HepG2 (cell line): Measurements from ENCODE around the gene GABRB1.

ENCODE experiments used
- EP300 ChIP-seq, 3 experiments: sonication (generic) in 1 of 3; formaldehyde crosslinking in 1 of 3; IDR thresholded peaks; 2 replicates each; pipeline versions ENCODE4 v1.5.1 to v1.6.1; 2011 to 2020; ENCODE audit warnings: low read depth in 2 of 3, low read length in 2 of 3, borderline replicate concordance in 1 of 3, improper control_type of control experiment in 1 of 3, mild to moderate bottlenecking in 1 of 3, missing genetic modification reagents in 1 of 3, moderate library complexity in 1 of 3
- IRF2 ChIP-seq: IDR thresholded peaks from 2 replicates; pipeline ENCODE4 v1.6.1; 2018; ENCODE audit warnings: missing genetic modification reagents, missing compliant biosample characterization
- NONO ChIP-seq, 2 experiments: fragments of 450-650 bp in 1 of 2; sonication (generic) in 1 of 2; formaldehyde crosslinking in 1 of 2; IDR thresholded peaks in 1 of 2; conservative IDR thresholded peaks in 1 of 2; 2 replicates each; pipeline versions ENCODE4 v1.6.1 to v1.8.0; 2017 to 2022; ENCODE audit warnings: mild to moderate bottlenecking in 1 of 2, missing genetic modification reagents in 1 of 2, moderate library complexity in 1 of 2
- SIN3A ChIP-seq: IDR thresholded peaks from 2 replicates; pipeline ENCODE4 v1.6.1; 2011; ENCODE audit warnings: low read depth, mild to moderate bottlenecking, control low read depth, low read length, borderline replicate concordance
- ZNF230 ChIP-seq: sonication (generic); formaldehyde crosslinking; IDR thresholded peaks from 2 replicates; pipeline ENCODE4 v1.4.0; 2020; ENCODE audit warnings: mild to moderate bottlenecking, missing genetic modification reagents
- ZNF263 ChIP-seq: sonication (generic); formaldehyde crosslinking; IDR thresholded peaks from 2 replicates; pipeline ENCODE4 v1.4.0; 2020; ENCODE audit warnings: missing genetic modification reagents
- ZNF879 ChIP-seq: sonication (generic); formaldehyde crosslinking; IDR thresholded peaks from 2 replicates; pipeline ENCODE4 v1.8.1; 2023; ENCODE audit warnings: missing genetic modification reagents
- TF ChIP-seq, protein P1 (sequence below): sonication (generic); formaldehyde crosslinking; IDR thresholded peaks from 2 replicates; pipeline ENCODE4 v1.8.0; 2022; ENCODE audit warnings: low read depth, missing genetic modification reagents
- TF ChIP-seq, protein P2 (sequence below): sonication (generic); formaldehyde crosslinking; IDR thresholded peaks from 2 replicates; pipeline ENCODE4 v1.5.0; 2020; ENCODE audit warnings: mild to moderate bottlenecking, missing genetic modification reagents, moderate library complexity
- TF ChIP-seq, protein P3 (sequence below): sonication (generic); formaldehyde crosslinking; IDR thresholded peaks from 2 replicates; pipeline ENCODE4 v1.8.1; 2022; ENCODE audit warnings: low read depth, mild to moderate bottlenecking, missing genetic modification reagents
- TF ChIP-seq, protein P4 (sequence below): sonication (generic); formaldehyde crosslinking; IDR thresholded peaks from 2 replicates; pipeline ENCODE4 v1.4.0; 2020; ENCODE audit warnings: mild to moderate bottlenecking, missing genetic modification reagents

DNA sequence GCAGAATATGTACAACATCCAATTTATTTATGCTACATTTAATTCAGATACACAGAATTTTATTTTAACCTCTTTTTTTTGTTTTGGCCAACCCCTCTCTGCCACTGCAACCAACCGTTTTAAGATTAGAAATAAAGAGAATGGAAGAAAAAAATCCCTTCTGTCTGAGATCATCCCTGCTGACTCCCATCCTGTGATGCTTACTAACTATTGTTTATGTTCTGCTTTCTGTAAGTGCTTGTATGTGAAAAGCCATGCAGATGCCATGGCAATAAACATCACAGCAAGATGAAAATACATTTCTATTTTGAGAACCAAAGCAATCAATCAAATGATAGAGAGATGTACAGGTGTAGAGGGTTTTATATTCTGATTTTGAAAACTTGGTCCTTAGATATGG lies 70.1 kb downstream of the GABRB1 start:
- TF ChIP-seq IRF2 (CRISPR knock-in tag): no peak
- no peak for TF ChIP-seq SIN3A
- TF ChIP-seq, protein P1, sequence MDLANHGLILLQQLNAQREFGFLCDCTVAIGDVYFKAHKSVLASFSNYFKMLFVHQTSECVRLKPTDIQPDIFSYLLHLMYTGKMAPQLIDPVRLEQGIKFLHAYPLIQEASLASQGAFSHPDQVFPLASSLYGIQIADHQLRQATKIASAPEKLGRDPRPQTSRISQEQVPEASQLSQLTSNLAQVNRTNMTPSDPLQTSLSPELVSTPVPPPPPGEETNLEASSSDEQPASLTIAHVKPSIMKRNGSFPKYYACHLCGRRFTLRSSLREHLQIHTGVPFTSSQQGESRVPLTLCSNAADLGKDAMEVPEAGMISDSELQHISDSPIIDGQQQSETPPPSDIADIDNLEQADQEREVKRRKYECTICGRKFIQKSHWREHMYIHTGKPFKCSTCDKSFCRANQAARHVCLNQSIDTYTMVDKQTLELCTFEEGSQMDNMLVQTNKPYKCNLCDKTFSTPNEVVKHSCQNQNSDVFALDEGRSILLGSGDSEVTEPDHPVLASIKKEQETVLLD: no peak
- TF ChIP-seq, protein P2, sequence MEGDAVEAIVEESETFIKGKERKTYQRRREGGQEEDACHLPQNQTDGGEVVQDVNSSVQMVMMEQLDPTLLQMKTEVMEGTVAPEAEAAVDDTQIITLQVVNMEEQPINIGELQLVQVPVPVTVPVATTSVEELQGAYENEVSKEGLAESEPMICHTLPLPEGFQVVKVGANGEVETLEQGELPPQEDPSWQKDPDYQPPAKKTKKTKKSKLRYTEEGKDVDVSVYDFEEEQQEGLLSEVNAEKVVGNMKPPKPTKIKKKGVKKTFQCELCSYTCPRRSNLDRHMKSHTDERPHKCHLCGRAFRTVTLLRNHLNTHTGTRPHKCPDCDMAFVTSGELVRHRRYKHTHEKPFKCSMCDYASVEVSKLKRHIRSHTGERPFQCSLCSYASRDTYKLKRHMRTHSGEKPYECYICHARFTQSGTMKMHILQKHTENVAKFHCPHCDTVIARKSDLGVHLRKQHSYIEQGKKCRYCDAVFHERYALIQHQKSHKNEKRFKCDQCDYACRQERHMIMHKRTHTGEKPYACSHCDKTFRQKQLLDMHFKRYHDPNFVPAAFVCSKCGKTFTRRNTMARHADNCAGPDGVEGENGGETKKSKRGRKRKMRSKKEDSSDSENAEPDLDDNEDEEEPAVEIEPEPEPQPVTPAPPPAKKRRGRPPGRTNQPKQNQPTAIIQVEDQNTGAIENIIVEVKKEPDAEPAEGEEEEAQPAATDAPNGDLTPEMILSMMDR: no peak
- TF ChIP-seq, protein P3, sequence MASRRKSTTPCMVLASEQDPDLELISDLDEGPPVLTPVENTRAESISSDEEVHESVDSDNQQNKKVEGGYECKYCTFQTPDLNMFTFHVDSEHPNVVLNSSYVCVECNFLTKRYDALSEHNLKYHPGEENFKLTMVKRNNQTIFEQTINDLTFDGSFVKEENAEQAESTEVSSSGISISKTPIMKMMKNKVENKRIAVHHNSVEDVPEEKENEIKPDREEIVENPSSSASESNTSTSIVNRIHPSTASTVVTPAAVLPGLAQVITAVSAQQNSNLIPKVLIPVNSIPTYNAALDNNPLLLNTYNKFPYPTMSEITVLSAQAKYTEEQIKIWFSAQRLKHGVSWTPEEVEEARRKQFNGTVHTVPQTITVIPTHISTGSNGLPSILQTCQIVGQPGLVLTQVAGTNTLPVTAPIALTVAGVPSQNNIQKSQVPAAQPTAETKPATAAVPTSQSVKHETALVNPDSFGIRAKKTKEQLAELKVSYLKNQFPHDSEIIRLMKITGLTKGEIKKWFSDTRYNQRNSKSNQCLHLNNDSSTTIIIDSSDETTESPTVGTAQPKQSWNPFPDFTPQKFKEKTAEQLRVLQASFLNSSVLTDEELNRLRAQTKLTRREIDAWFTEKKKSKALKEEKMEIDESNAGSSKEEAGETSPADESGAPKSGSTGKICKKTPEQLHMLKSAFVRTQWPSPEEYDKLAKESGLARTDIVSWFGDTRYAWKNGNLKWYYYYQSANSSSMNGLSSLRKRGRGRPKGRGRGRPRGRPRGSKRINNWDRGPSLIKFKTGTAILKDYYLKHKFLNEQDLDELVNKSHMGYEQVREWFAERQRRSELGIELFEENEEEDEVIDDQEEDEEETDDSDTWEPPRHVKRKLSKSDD: no peak
- no peak for TF ChIP-seq ZNF879
- TF ChIP-seq, protein P4, sequence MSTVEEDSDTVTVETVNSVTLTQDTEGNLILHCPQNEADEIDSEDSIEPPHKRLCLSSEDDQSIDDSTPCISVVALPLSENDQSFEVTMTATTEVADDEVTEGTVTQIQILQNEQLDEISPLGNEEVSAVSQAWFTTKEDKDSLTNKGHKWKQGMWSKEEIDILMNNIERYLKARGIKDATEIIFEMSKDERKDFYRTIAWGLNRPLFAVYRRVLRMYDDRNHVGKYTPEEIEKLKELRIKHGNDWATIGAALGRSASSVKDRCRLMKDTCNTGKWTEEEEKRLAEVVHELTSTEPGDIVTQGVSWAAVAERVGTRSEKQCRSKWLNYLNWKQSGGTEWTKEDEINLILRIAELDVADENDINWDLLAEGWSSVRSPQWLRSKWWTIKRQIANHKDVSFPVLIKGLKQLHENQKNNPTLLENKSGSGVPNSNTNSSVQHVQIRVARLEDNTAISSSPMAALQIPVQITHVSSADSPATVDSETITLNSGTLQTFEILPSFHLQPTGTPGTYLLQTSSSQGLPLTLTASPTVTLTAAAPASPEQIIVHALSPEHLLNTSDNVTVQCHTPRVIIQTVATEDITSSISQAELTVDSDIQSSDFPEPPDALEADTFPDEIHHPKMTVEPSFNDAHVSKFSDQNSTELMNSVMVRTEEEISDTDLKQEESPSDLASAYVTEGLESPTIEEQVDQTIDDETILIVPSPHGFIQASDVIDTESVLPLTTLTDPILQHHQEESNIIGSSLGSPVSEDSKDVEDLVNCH (CRISPR knock-in tag): no peak
- no peak for TF ChIP-seq EP300 (IDR thresholded peaks at IDR 0.05; ENCODE audit: low read depth in 2 of 2, low read length in 2 of 2)
- no peak for TF ChIP-seq EP300 (CRISPR knock-in tag; IDR thresholded peaks at IDR 0.05; ENCODE audit: borderline replicate concordance)
- no peak for TF ChIP-seq ZNF230 (CRISPR knock-in tag)
- no peak for TF ChIP-seq ZNF263
- TF ChIP-seq NONO (IDR thresholded peaks at IDR 0.05): no peak
- TF ChIP-seq NONO (CRISPR knock-in tag; conservative IDR thresholded peaks at IDR 0.05): no peak
